CD4-positive, alpha-beta T cell treated with Interleukin-12 subunit alpha and Interleukin-12 subunit beta, for 1 hour (primary cell): ENCODE results near the gene LRP1-AS.
A peak's percentile ranks its signal among the peaks of the same experiment; 100 is the strongest.

ENCODE experiments used
- DNase-seq: peaks from one replicate; pipeline ENCODE4 v3.0.0-alpha.2; 2020

The LRP1-AS gene

GRCh38 chr12:57158665-57159064 lies 11.2 kb upstream of the LRP1-AS start:
- no peak for DNase-seq

- no peak for DNase-seq
These were observed 10.8 kb upstream of the LRP1-AS start for GRCh38 chr12:57158186-57158585.

GRCh38 chr12:57157588-57158173 lies 10.3 kb upstream of the LRP1-AS start:
- peak; percentile 9 for DNase-seq

- DNase-seq: no peak
These were observed 9.4 kb upstream of the LRP1-AS start for GRCh38 chr12:57156701-57157403.

GRCh38 chr12:57154804-57155434 lies 7.5 kb upstream of the LRP1-AS start:
- DNase-seq: no peak

- no peak for DNase-seq
These were observed 6.7 kb upstream of the LRP1-AS start for GRCh38 chr12:57154076-57154475.

- DNase-seq: no peak
These were observed 6.1 kb upstream of the LRP1-AS start for GRCh38 chr12:57153415-57153997.

- no peak for DNase-seq
These were observed 5.2 kb upstream of the LRP1-AS start for GRCh38 chr12:57152639-57153038.

- DNase-seq: no peak
These were observed 4.6 kb upstream of the LRP1-AS start for GRCh38 chr12:57151741-57152630.

- DNase-seq: no peak
These were observed 3.1 kb upstream of the LRP1-AS start for GRCh38 chr12:57150400-57151000.

GRCh38 chr12:57149245-57149900 lies 2.0 kb upstream of the LRP1-AS start:
- no peak for DNase-seq

- DNase-seq: no peak
These were observed 1.2 kb upstream of the LRP1-AS start for GRCh38 chr12:57148469-57149244.

GRCh38 chr12:57146092-57146491 lies 1.3 kb downstream of the LRP1-AS start:
- DNase-seq: no peak

GRCh38 chr12:57145460-57146059 lies 1.9 kb downstream of the LRP1-AS start:
- no peak for DNase-seq

- no peak for DNase-seq
These were observed 4.0 kb downstream of the LRP1-AS start for GRCh38 chr12:57143454-57143853.

GRCh38 chr12:57142727-57143126 lies 4.7 kb downstream of the LRP1-AS start:
- no peak for DNase-seq

- DNase-seq: no peak
These were observed 5.3 kb downstream of the LRP1-AS start for GRCh38 chr12:57142121-57142520.

GRCh38 chr12:57141249-57141648 lies 6.2 kb downstream of the LRP1-AS start:
- DNase-seq: no peak

GRCh38 chr12:57139796-57140649 lies 7.4 kb downstream of the LRP1-AS start:
- no peak for DNase-seq
